Transverse colon (tissue), 4 donors: ENCODE data around the gene PCSK5. TPM values are rescaled to one million over a fixed set of nuclear protein-coding genes. Genes with fewer than 3 reads are reported as not detected.

Source experiments
- DNase-seq: peaks from one replicate; pipeline ENCODE4 v3.0.0-alpha.2; 2019
- H3K27ac ChIP-seq, 4 donors: fragments of 200-600 bp; sonication (generic); 2 replicates each; pipeline ENCODE4 v1.5.1; 2016 to 2018; ENCODE audit warnings: inconsistent platforms in 4 of 4
- H3K27me3 ChIP-seq: fragments of 200-600 bp; sonication (generic); 2 replicates; pipeline ENCODE4 v1.5.1; 2017; ENCODE audit warnings: inconsistent platforms
- H3K36me3 ChIP-seq, 4 donors: fragments of 200-600 bp; sonication (generic); 2 replicates each; pipeline ENCODE4 v1.5.1; 2017 to 2019; ENCODE audit warnings: inconsistent platforms in 4 of 4
- H3K4me1 ChIP-seq, 4 donors: fragments of 200-600 bp; sonication (generic); 2 replicates each; pipeline ENCODE4 v1.5.1; 2017 to 2020; ENCODE audit warnings: inconsistent platforms in 4 of 4
- H3K4me3 ChIP-seq, 4 donors: fragments of 200-600 bp; sonication (generic); 1 replicate in 1 of 4; 2 replicates in 3 of 4; pipeline versions ENCODE4 v1.5.1 to v1.6.1; 2017 to 2019; ENCODE audit warnings: inconsistent platforms in 4 of 4
- H3K9me3 ChIP-seq, 2 donors: fragments of 200-600 bp; sonication (generic); 2 replicates each; pipeline ENCODE4 v1.5.1; 2017 to 2019; ENCODE audit warnings: inconsistent platforms in 2 of 2
- EP300 ChIP-seq: sonication (generic); formaldehyde crosslinking; IDR thresholded peaks from one replicate; pipeline ENCODE4 v1.6.1; 2017; ENCODE audit warnings: antibody characterized with exemption, low read depth
- POLR2A ChIP-seq: fragments of 450-650 bp; IDR thresholded peaks from one replicate; pipeline ENCODE4 v1.6.1; 2016; ENCODE audit warnings: antibody characterized with exemption, mild to moderate bottlenecking, moderate library complexity
- POLR2AphosphoS5 ChIP-seq, 3 donors: sonication (generic); formaldehyde crosslinking; IDR thresholded peaks; one replicate each; pipeline ENCODE4 v1.6.1; 2016; ENCODE audit warnings: antibody characterized with exemption in 3 of 3
- WGBS, 2 donors: methylation state at CpG; one replicate each; pipeline ENCODE4 v1.1.5; 2018; ENCODE audit warnings: low coverage in 1 of 2; 5-methylcytosine and 5-hydroxymethylcytosine counted together
- in situ Hi-C, 4 donors: fragments of 200-750 bp; cut with MboI; loops; one replicate each; pipeline versions ENCODE4 v1.15.0 to v1.15.1; 2017; ENCODE audit warnings: low sequenced_read_pairs in 3 of 4, low pct_ligation_motif_present in 1 of 4, low pct_unique_long_range_greater_than_20kb in 1 of 4
- intact Hi-C: fragments of 100-400 bp; cut with DNase I; formaldehyde crosslinking; loops from one replicate; pipeline ENCODE4 v1.15.1; 2023; ENCODE audit warnings: low total_unique reads
- total RNA-seq, 4 donors: library from RNA; depleted of rRNA; stranded (reverse); fragments of >200 nt; gene quantifications; one replicate each; pipeline ENCODE4 v1.1.0, GENCODE V29; 2016
- TF ChIP-seq, protein P1 (sequence below), 5 experiments: fragments of 200-600 bp in 3 of 5; fragments of 450-650 bp in 2 of 5; sonication (generic) in 3 of 5; IDR thresholded peaks; 1 replicate in 2 of 5; 2 replicates in 3 of 5; pipeline ENCODE4 v1.5.1; 2016 to 2017; ENCODE audit warnings: antibody characterized with exemption in 5 of 5, inconsistent platforms in 3 of 5, mild to moderate bottlenecking in 2 of 5, moderate library complexity in 1 of 5

Gene PCSK5
- total RNA-seq, 4 donors from 2014 or later: 110 to 248 (median 127) TPM

DNA sequence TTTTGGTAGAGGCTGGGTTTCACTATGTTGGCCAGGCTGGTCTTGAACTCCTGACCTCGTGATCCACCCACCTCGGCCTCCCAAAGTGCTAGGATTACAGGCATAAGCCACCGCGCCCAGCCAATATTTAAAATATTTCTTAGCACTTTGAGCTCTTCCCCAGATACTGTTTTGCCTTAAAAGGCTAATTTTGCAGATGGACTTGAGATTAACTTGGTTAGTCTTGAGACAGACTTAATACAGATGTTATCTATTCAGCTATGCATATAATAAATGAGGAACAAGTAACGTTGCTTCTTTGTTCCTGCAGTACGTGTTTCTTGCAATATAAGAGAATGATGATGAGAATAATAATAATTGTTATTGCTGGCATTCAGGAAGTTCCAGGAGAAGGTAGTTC lies 56.3 kb downstream of the PCSK5 start:
- no peak overlapping the region for H3K4me3 ChIP-seq
- H3K9me3 ChIP-seq: no peaks in the 10 kb centered on the region
- 90 to 94% methylated on average over 2 to 6 of the region's 6 CpGs for WGBS, 2 donors
- no peaks in the 10 kb centered on the region for H3K27me3 ChIP-seq
- intact Hi-C loops (no loop called here), in situ Hi-C loops (no loop called here)
- TF ChIP-seq POLR2A (no peak), POLR2AphosphoS5 (IDR thresholded peaks at IDR 0.05) (no peak), EP300 (no peak)
- TF ChIP-seq, protein P1, sequence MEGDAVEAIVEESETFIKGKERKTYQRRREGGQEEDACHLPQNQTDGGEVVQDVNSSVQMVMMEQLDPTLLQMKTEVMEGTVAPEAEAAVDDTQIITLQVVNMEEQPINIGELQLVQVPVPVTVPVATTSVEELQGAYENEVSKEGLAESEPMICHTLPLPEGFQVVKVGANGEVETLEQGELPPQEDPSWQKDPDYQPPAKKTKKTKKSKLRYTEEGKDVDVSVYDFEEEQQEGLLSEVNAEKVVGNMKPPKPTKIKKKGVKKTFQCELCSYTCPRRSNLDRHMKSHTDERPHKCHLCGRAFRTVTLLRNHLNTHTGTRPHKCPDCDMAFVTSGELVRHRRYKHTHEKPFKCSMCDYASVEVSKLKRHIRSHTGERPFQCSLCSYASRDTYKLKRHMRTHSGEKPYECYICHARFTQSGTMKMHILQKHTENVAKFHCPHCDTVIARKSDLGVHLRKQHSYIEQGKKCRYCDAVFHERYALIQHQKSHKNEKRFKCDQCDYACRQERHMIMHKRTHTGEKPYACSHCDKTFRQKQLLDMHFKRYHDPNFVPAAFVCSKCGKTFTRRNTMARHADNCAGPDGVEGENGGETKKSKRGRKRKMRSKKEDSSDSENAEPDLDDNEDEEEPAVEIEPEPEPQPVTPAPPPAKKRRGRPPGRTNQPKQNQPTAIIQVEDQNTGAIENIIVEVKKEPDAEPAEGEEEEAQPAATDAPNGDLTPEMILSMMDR (IDR thresholded peaks at IDR 0.05): no peak
- no peak overlapping the region for H3K27ac ChIP-seq
- peaks cover 0 to 10% (median 7%) of the 10 kb centered on the region in 4 donors for H3K4me1 ChIP-seq
- no peak for DNase-seq
- H3K36me3 ChIP-seq: no peaks in the 10 kb centered on the region

DNA sequence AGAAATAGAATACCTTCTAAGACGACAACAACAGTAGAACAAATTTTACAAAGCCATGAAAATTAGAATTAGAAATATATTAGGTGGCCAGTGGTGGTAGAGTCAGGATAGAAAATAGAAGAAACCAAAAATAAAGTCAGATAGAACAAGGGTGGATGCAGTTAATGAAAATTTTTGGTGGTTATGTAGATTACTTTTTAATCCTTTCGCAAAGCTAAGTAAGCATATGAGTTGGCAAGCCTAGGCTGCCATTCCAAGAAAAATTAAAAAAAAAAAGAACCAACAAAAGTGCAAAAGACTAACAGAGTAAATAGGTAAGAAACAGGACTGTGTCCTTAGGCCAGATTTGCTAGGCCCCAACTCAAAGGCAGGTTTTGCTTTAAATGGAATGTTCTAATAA lies 56.8 kb downstream of the PCSK5 start:
- Histone ChIP-seq H3K27me3 (no peaks in the 10 kb centered on the region), H3K9me3 (no peaks in the 10 kb centered on the region), H3K4me3 (no peak overlapping the region), H3K36me3 (no peaks in the 10 kb centered on the region), H3K27ac (no peak overlapping the region), H3K4me1 (peaks cover 0 to 12% (median 9%) of the 10 kb centered on the region in 4 donors)
- intact Hi-C loops (no loop called here), in situ Hi-C loops (no loop called here)
- no peak for TF ChIP-seq EP300
- TF ChIP-seq POLR2AphosphoS5 (IDR thresholded peaks at IDR 0.05): no peak
- TF ChIP-seq, protein P1 (IDR thresholded peaks at IDR 0.05): no peak
- TF ChIP-seq POLR2A: no peak
- 91 to 95% methylated on average over 2 of the region's 2 CpGs for WGBS, 2 donors
- no peak for DNase-seq

DNA sequence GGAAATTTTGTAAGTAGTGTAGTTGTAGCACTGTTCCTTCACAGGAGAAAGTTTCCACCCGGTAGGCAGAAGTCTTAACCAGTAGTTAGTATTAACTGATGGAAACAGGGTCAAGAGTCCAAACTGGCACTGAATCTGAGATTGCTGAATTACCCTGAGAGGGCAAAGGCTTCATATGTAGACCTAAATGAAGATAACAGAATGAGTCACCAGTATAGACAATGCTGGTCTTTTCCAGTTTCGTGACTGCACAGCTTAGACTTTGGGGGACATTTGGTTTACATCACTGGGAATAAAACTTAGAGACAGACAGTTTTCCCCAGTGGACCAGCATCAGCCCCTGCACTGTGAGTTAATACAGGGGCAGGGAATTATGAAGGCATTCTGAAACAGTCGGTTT lies 60.5 kb downstream of the PCSK5 start:
- peak; percentile 24 for DNase-seq
- intact Hi-C loops: no loop called here
- TF ChIP-seq EP300 (no peak), POLR2AphosphoS5 (IDR thresholded peaks at IDR 0.05) (peak in 2 of 3 donors; percentile 52 to 63), POLR2A (no peak)
- TF ChIP-seq, protein P1 (IDR thresholded peaks at IDR 0.05): no peak
- Histone ChIP-seq H3K4me1 (peaks cover 5 to 36% (median 25%) of the 10 kb centered on the region in 4 donors), H3K4me3 (no peak overlapping the region), H3K36me3 (no peaks in the 10 kb centered on the region), H3K27ac (peak overlapping the region; percentile 57 to 75 (median 63)), H3K9me3 (no peaks in the 10 kb centered on the region), H3K27me3 (no peaks in the 10 kb centered on the region)
- in situ Hi-C loops: no loop called here
- 46 to 51% methylated on average over 3 of the region's 3 CpGs for WGBS, 2 donors

DNA sequence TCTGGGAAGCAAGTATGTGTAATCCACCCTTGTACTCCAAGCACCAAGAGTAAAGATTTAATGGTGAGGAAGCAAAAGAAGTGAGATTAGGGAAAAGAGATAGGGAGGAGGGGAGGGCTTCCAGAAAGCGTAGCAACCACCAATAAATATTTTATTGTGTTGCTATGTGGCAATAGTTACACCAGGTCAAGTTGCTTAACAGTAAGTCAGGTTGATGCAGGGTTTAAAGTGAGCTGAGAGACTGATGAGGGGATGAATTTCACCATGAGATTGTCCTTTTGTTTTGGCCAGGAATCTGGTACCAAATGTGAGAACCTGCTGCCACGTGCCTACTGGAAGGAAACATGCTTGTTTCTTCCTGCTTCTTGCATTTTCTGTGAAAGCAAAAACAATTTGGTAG lies 62.7 kb downstream of the PCSK5 start:
- H3K9me3 ChIP-seq: no peaks in the 10 kb centered on the region
- H3K4me1 ChIP-seq: peaks cover 14 to 57% (median 30%) of the 10 kb centered on the region in 4 donors
- in situ Hi-C loops: no loop called here
- peak in 2 of 3 donors; percentile 41 to 46 for TF ChIP-seq POLR2AphosphoS5 (IDR thresholded peaks at IDR 0.05)
- TF ChIP-seq, protein P1 (IDR thresholded peaks at IDR 0.05): no peak
- H3K4me3 ChIP-seq: no peak overlapping the region
- no peaks in the 10 kb centered on the region for H3K27me3 ChIP-seq
- no peaks in the 10 kb centered on the region for H3K36me3 ChIP-seq
- intact Hi-C loops: no loop called here
- no peak for DNase-seq
- peak overlapping the region; percentile 22 to 63 (median 59) for H3K27ac ChIP-seq
- WGBS, 2 donors: 20 to 25% methylated on average over 2 of the region's 2 CpGs
